Thyroid gland (tissue), 4 donors: ENCODE measurements around the gene CHD1L. TPM values are rescaled to one million over a fixed set of nuclear protein-coding genes. Genes with fewer than 3 reads are reported as not detected.

Source experiments
- DNase-seq, 2 donors: peaks; one replicate each; pipeline ENCODE4 v3.0.0-alpha.2; 2019
- H3K27ac ChIP-seq, 3 donors: fragments of 200-600 bp; sonication (generic); 1 replicate in 2 of 3; 2 replicates in 1 of 3; pipeline ENCODE4 v1.5.1; 2016 to 2019; ENCODE audit warnings: mild to moderate bottlenecking in 1 of 3, moderate library complexity in 1 of 3
- H3K27me3 ChIP-seq: fragments of 200-600 bp; sonication (generic); one replicate; pipeline ENCODE4 v1.5.1; 2019
- H3K36me3 ChIP-seq, 2 donors: fragments of 200-600 bp; sonication (generic); one replicate each; pipeline ENCODE4 v1.5.1; 2016 to 2019
- H3K4me1 ChIP-seq, 2 donors: fragments of 200-600 bp; sonication (generic); one replicate each; pipeline ENCODE4 v1.5.1; 2017 to 2019
- H3K4me3 ChIP-seq, 3 donors: fragments of 200-600 bp; sonication (generic); replicated peaks in 1 of 3; 1 replicate in 2 of 3; 2 replicates in 1 of 3; pipeline ENCODE4 v1.5.1; 2016; ENCODE audit warnings: mild to moderate bottlenecking in 1 of 3
- H3K9me3 ChIP-seq: fragments of 200-600 bp; sonication (generic); one replicate; pipeline ENCODE4 v1.5.1; 2017
- CTCF ChIP-seq, 6 experiments: fragments of 200-600 bp in 3 of 6; fragments of 450-650 bp in 3 of 6; sonication (generic) in 3 of 6; IDR thresholded peaks; one replicate each; pipeline ENCODE4 v1.5.1; 2016 to 2019; ENCODE audit warnings: antibody characterized with exemption in 6 of 6, mild to moderate bottlenecking in 2 of 6, inconsistent platforms in 1 of 6, moderate library complexity in 1 of 6
- POLR2A ChIP-seq, 2 donors: fragments of 450-650 bp; IDR thresholded peaks; one replicate each; pipeline ENCODE4 v1.6.1; 2017; ENCODE audit warnings: antibody characterized with exemption in 2 of 2, mild to moderate bottlenecking in 2 of 2, moderate library complexity in 1 of 2
- WGBS, 2 donors: methylation state at CpG; one replicate each; pipeline ENCODE4 v1.1.5; 2017; 5-methylcytosine and 5-hydroxymethylcytosine counted together
- intact Hi-C: fragments of 100-400 bp; cut with DNase I; formaldehyde crosslinking; loops from one replicate; pipeline ENCODE4 v1.15.1; 2023
- total RNA-seq, 4 donors: library from RNA; depleted of rRNA; stranded (reverse); fragments of >200 nt; gene quantifications; one replicate each; pipeline ENCODE4 v1.2.3, GENCODE V29; 2016

The CHD1L gene
- total RNA-seq, 4 donors from 2014 or later = 16.5 to 22.2 (median 17.3) TPM

DNA sequence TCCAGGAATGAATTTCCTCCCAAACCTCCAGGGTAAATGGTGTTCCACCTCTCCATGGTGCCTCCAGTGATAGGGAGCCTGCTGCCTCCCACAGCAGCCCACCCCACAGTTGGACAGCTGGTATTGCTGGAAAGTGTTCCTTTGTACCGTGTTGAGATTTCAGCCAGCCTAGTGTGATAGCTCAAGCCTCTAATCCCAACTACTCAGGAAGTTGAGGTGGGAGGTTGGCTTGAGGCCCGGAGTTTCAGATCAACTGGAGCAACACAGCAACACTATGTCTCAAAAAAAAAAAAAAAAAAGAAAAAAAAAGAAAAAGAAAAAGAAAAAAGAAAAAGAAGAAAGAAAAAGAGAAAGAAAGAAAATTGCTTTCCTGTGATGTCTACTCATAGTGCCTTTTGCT is 96.1 kb downstream of the CHD1L start:
- H3K4me3 ChIP-seq = no peak overlapping the region
- no peaks in the 10 kb centered on the region for H3K9me3 ChIP-seq
- no peaks in the 10 kb centered on the region for H3K36me3 ChIP-seq
- no peak overlapping the region for H3K27ac ChIP-seq
- DNase-seq = no peak
- H3K27me3 ChIP-seq = no peaks in the 10 kb centered on the region
- 28 to 31% methylated on average over 2 of the region's 2 CpGs for WGBS, 2 donors
- TF ChIP-seq POLR2A (IDR thresholded peaks at IDR 0.05) (no peak), CTCF (IDR thresholded peaks at IDR 0.05) (no peak)
- intact Hi-C loops = no loop called here
- no peaks in the 10 kb centered on the region for H3K4me1 ChIP-seq

GRCh38 chr1:147341246-147341645 is 98.8 kb downstream of the CHD1L start:
- TF ChIP-seq POLR2A (IDR thresholded peaks at IDR 0.05) = no peak
- no peak for TF ChIP-seq CTCF (IDR thresholded peaks at IDR 0.05)
- Histone ChIP-seq H3K4me1 (no peaks in the 10 kb centered on the region), H3K27ac (no peak overlapping the region), H3K9me3 (no peaks in the 10 kb centered on the region), H3K36me3 (no peaks in the 10 kb centered on the region), H3K4me3 (no peak overlapping the region), H3K27me3 (no peaks in the 10 kb centered on the region)
- WGBS, 2 donors = 93 to 100% methylated on average over 1 of the region's 1 CpG
- no peak for DNase-seq
- intact Hi-C loops = no loop called here

Other genes with a start within 250 kb of the CHD1L start
- 10 to 100 TPM in 3 of 4 donors, 1 to 10 TPM in 1; 9.9 to 13.7 (median 12.8) TPM for gene PRKAB2, start 70.2 kb upstream of the CHD1L start, total RNA-seq
- 1 to 10 TPM; 1.7 to 9.1 (median 3.3) TPM for gene FMO5, start 17.3 kb upstream of the CHD1L start, total RNA-seq